ENCODE measurements around the gene UPK2.

UPK2 gene

GRCh38 chr11:118957549-118957948, 1.5 kb downstream of the UPK2 start:
- no peak for TF ChIP-seq CTCF (IDR thresholded peaks at IDR 0.05)

GRCh38 chr11:118957968-118958367, 1.9 kb downstream of the UPK2 start:
- no peak for TF ChIP-seq CTCF (IDR thresholded peaks at IDR 0.05)

GRCh38 chr11:118958577-118958976, 2.5 kb downstream of the UPK2 start:
- no peak for TF ChIP-seq CTCF (IDR thresholded peaks at IDR 0.05)

GRCh38 chr11:118961189-118961588, 5.1 kb downstream of the UPK2 start:
- no peak for TF ChIP-seq CTCF (IDR thresholded peaks at IDR 0.05)

GRCh38 chr11:118961591-118961990, 5.5 kb downstream of the UPK2 start:
- TF ChIP-seq CTCF (IDR thresholded peaks at IDR 0.05), result no peak

GRCh38 chr11:118971646-118972045, 15.5 kb downstream of the UPK2 start, which contains the start of gene FOXR1:
TSS of gene FOXR1 (plus strand) at chr11:118971761. CDS start at chr11:118971932, 171 bp downstream.
- TF ChIP-seq CTCF (IDR thresholded peaks at IDR 0.05), result no peak

- no peak for TF ChIP-seq CTCF (IDR thresholded peaks at IDR 0.05)
Observed at GRCh38 chr11:118973985-118974384, 17.9 kb downstream of the UPK2 start.
